Activated CD4-positive, alpha-beta T cell treated with anti-CD3 and anti-CD28 coated beads, Interleukin-2, amount 10 ng/mL, durations not matched to agents 7 days and 5 days (primary cell): Measurements from ENCODE around the gene CAPN13. TPM values are rescaled to one million over a fixed set of nuclear protein-coding genes. Genes with fewer than 3 reads are reported as not detected.

Experiments
- CTCF ChIA-PET: fragments of 350-600 bp; sonication (Branson Sonifier 250); formaldehyde crosslinking; loops from one replicate; lab custom pipeline; 2021; ENCODE audit warnings: antibody characterized with exemption; lab: Charles Lee
- POLR2A ChIA-PET: fragments of 350-600 bp; sonication (Branson Sonifier 250); formaldehyde crosslinking; loops from one replicate; lab custom pipeline; 2021; ENCODE audit warnings: antibody characterized with exemption; lab: Charles Lee
- DNase-seq: peaks from one replicate; pipeline ENCODE4 v3.0.0-alpha.2; 2020
- H3K27ac Mint-ChIP-seq: one replicate; pipeline ENCODE4 v1.8.0; 2021; ENCODE audit warnings: mild to moderate bottlenecking, moderate library complexity, mixed read lengths
- H3K27me3 Mint-ChIP-seq: one replicate; pipeline ENCODE4 v1.8.0; 2021; ENCODE audit warnings: mixed read lengths
- H3K36me3 Mint-ChIP-seq: one replicate; pipeline ENCODE4 v1.8.0; 2021; ENCODE audit warnings: low read depth, mixed read lengths
- H3K4me1 Mint-ChIP-seq: one replicate; pipeline ENCODE4 v1.8.0; 2021; ENCODE audit warnings: mixed read lengths
- H3K4me3 Mint-ChIP-seq: one replicate; pipeline ENCODE4 v1.8.0; 2021; ENCODE audit warnings: mild to moderate bottlenecking, moderate library complexity, mixed read lengths
- H3K9me3 Mint-ChIP-seq: one replicate; pipeline ENCODE4 v1.8.0; 2021; ENCODE audit warnings: mixed read lengths
- total RNA-seq, 2 experiments: library from RNA; stranded (reverse); gene quantifications; one replicate each; pipeline ENCODE4 v1.2.3, GENCODE V29; 2021

The CAPN13 gene
- total RNA-seq, 2 experiments from 2014 or later = not detected

- Mint-ChIP-seq H3K27me3 (peaks cover 2% of the 10 kb centered on the region), H3K9me3 (no peaks in the 10 kb centered on the region), H3K27ac (no peak overlapping the region), H3K36me3 (no peaks in the 10 kb centered on the region), H3K4me3 (no peak overlapping the region), H3K4me1 (no peaks in the 10 kb centered on the region)
- POLR2A ChIA-PET = no interaction called here
- CTCF ChIA-PET = no interaction called here
- DNase-seq = no peak
These were observed 53.6 kb downstream of the CAPN13 start for GRCh38 chr2:30753630-30754029.

- CTCF ChIA-PET = no interaction called here
- H3K27ac Mint-ChIP-seq = no peak overlapping the region
These were observed 54.4 kb downstream of the CAPN13 start for GRCh38 chr2:30752811-30753210.

DNA sequence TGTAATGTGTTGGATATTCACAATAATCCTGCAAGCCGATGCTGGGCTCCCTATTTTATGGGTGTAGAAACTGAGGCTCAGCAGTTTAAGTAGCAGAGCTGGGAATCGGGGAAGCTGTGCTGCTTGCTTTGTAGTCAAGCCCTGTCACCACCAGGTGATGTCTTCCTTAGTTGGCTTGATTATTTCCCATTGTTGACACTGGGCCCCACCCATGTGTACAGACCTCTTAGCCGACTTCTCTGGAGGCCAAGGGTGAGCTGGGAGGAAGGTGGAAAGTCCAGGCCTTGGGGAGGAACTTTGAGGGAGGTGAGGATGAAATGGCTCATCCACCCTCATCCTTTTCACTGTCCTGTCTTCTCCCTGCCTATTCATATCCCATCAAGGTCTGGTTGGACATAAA lies 60.0 kb downstream of the CAPN13 start:
- H3K27ac Mint-ChIP-seq = no peak overlapping the region
- ChIA-PET CTCF (no interaction called here), POLR2A (no interaction called here)
- H3K4me3 Mint-ChIP-seq = no peak overlapping the region
- no peaks in the 10 kb centered on the region for H3K4me1 Mint-ChIP-seq
- H3K27me3 Mint-ChIP-seq = peaks cover under 1% of the 10 kb centered on the region
- no peaks in the 10 kb centered on the region for H3K36me3 Mint-ChIP-seq
- no peaks in the 10 kb centered on the region for H3K9me3 Mint-ChIP-seq
- no peak for DNase-seq

More at GRCh38 chr2:30752811-30753210, 54.4 kb downstream of the CAPN13 start:
- H3K36me3 Mint-ChIP-seq = no peaks in the 10 kb centered on the region
- DNase-seq = no peak
- no peaks in the 10 kb centered on the region for H3K4me1 Mint-ChIP-seq
- peaks cover 2% of the 10 kb centered on the region for H3K27me3 Mint-ChIP-seq
- POLR2A ChIA-PET = no interaction called here
- no peaks in the 10 kb centered on the region for H3K9me3 Mint-ChIP-seq
- H3K4me3 Mint-ChIP-seq = no peak overlapping the region

- ChIA-PET CTCF (no interaction called here), POLR2A (no interaction called here)
- Mint-ChIP-seq H3K36me3 (no peaks in the 10 kb centered on the region), H3K27me3 (no peaks in the 10 kb centered on the region), H3K4me1 (no peaks in the 10 kb centered on the region), H3K4me3 (no peak overlapping the region), H3K9me3 (no peaks in the 10 kb centered on the region), H3K27ac (no peak overlapping the region)
- no peak for DNase-seq
These were observed 62.4 kb downstream of the CAPN13 start for GRCh38 chr2:30744823-30745222.

DNA sequence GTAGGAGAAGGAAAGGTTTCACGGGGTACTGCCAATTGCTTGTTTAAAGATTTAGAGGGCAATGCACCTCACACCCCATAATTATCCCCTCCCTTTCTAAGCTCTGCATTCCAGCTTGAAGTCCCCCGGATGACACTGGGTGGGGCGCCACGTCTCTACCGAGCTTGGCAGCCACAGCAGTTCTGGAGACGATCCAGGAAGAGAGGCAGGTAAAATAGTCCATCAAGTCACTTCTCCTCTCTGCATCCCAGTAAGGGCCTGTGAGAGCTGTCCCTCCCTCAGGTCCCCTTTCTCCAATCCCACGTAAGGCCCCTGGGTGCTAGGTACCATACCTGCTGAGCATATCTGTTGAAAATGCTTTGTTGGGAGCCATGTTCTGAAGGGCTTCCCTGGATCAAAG lies 65.7 kb downstream of the CAPN13 start:
- H3K4me3 Mint-ChIP-seq = no peak overlapping the region
- POLR2A ChIA-PET = no interaction called here

DNA sequence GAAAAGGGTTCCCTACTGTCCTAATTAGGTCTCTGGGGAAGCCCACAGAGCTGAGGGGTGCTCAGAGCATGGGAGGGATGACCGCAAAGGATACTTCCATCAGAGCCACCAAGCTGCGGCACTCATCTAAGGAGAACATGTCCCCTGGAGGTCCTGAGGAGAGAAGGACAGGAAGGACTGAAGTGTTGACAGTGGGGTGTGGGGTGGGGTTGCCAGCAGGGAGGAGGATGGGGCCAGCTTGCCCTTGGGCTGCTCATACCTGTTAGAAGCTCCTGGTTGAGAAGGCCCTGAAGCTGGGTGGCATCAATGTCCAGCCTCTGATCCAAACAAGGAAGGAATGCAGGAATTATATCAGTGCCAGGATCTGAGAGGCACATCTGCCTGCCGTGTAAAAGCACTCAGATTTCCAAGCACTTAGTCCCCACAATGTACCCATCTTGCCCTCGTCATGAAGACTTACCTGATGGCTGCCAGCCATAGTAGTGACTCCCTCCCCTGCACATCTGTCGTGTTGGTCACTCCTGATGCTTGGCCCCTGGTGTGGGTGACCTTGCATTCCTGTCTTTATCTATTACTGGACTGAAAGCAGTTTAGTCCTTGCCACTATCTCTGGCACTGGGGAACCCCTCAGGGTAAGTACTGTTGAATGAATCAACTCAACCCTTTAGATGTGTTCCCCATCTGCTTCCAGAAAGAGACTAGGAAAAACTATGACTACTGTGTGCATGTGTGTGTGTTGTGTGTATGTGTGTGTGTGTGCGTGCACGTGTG lies 68.9 kb downstream of the CAPN13 start:
- DNase-seq = no peak
- ChIA-PET CTCF (no interaction called here), POLR2A (no interaction called here)
- Mint-ChIP-seq H3K27me3 (peaks cover 4% of the 10 kb centered on the region), H3K27ac (no peak overlapping the region), H3K4me1 (no peaks in the 10 kb centered on the region), H3K4me3 (no peak overlapping the region), H3K9me3 (no peaks in the 10 kb centered on the region), H3K36me3 (no peaks in the 10 kb centered on the region)

More for the DNA sequence above, 65.7 kb downstream of the CAPN13 start:
- CTCF ChIA-PET = interaction anchor here (1.1 kb wide), 1 partner anchor 30 kb away, joined by 3 read pairs; no protein-coding TSS in a partner anchor
- H3K36me3 Mint-ChIP-seq = no peaks in the 10 kb centered on the region
- no peaks in the 10 kb centered on the region for H3K4me1 Mint-ChIP-seq
- no peak for DNase-seq
- H3K9me3 Mint-ChIP-seq = no peaks in the 10 kb centered on the region
- no peak overlapping the region for H3K27ac Mint-ChIP-seq
- peaks cover 4% of the 10 kb centered on the region for H3K27me3 Mint-ChIP-seq

- Mint-ChIP-seq H3K27ac (no peak overlapping the region), H3K27me3 (peaks cover 4% of the 10 kb centered on the region), H3K9me3 (no peaks in the 10 kb centered on the region), H3K4me1 (no peaks in the 10 kb centered on the region), H3K36me3 (no peaks in the 10 kb centered on the region), H3K4me3 (no peak overlapping the region)
- CTCF ChIA-PET = no interaction called here
- POLR2A ChIA-PET = no interaction called here
- no peak for DNase-seq
These were observed 70.0 kb downstream of the CAPN13 start for GRCh38 chr2:30737326-30737610.

GRCh38 chr2:30736461-30737325 lies 70.6 kb downstream of the CAPN13 start:
- Mint-ChIP-seq H3K27me3 (peaks cover 4% of the 10 kb centered on the region), H3K9me3 (no peaks in the 10 kb centered on the region), H3K4me3 (no peak overlapping the region), H3K36me3 (no peaks in the 10 kb centered on the region), H3K27ac (no peak overlapping the region), H3K4me1 (no peaks in the 10 kb centered on the region)
- ChIA-PET POLR2A (no interaction called here), CTCF (no interaction called here)
- no peak for DNase-seq

- POLR2A ChIA-PET = no interaction called here
- H3K4me1 Mint-ChIP-seq = no peaks in the 10 kb centered on the region
- no peaks in the 10 kb centered on the region for H3K9me3 Mint-ChIP-seq
- no peak overlapping the region for H3K27ac Mint-ChIP-seq
- CTCF ChIA-PET = no interaction called here
- H3K4me3 Mint-ChIP-seq = no peak overlapping the region
- DNase-seq = no peak
- H3K36me3 Mint-ChIP-seq = no peaks in the 10 kb centered on the region
- peaks cover 4% of the 10 kb centered on the region for H3K27me3 Mint-ChIP-seq
These were observed 73.2 kb downstream of the CAPN13 start for GRCh38 chr2:30733876-30734520.

DNA sequence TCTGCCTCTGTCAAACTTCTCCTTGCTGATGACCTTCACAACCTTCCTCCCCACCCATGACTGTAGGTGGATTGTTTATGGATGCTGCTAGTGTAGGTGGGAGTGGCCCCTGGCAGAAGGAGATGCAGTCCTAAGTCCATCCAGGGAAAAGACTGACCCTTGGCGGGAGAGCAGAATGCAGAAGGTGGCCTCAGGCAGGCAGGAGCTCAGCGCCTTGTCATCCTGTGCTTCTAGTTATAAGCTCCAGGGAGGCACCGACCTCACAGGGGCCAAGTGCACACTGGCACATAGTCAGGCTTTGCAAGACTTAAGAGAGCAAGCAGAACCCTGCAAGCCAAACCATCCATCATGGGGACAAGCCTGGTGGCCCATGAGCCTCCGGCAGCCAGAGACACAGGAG lies 74.4 kb downstream of the CAPN13 start:
- CTCF ChIA-PET = no interaction called here
- Mint-ChIP-seq H3K4me3 (no peak overlapping the region), H3K4me1 (no peaks in the 10 kb centered on the region), H3K9me3 (no peaks in the 10 kb centered on the region), H3K27ac (no peak overlapping the region), H3K27me3 (peaks cover 4% of the 10 kb centered on the region), H3K36me3 (no peaks in the 10 kb centered on the region)
- DNase-seq = no peak
- POLR2A ChIA-PET = no interaction called here

- H3K27me3 Mint-ChIP-seq = peaks cover 1% of the 10 kb centered on the region
- H3K27ac Mint-ChIP-seq = no peak overlapping the region
- CTCF ChIA-PET = no interaction called here
These were observed 74.9 kb downstream of the CAPN13 start for GRCh38 chr2:30732376-30732775.

GRCh38 chr2:30731706-30732105 lies 75.5 kb downstream of the CAPN13 start:
- no peak for DNase-seq
- no peaks in the 10 kb centered on the region for H3K9me3 Mint-ChIP-seq
- no peaks in the 10 kb centered on the region for H3K36me3 Mint-ChIP-seq
- ChIA-PET CTCF (interaction anchor here (0.9 kb wide), 1 partner anchor 590 kb away, joined by 3 read pairs; no protein-coding TSS in a partner anchor), POLR2A (no interaction called here)
- no peak overlapping the region for H3K4me3 Mint-ChIP-seq
- H3K27ac Mint-ChIP-seq = no peak overlapping the region
- H3K4me1 Mint-ChIP-seq = no peaks in the 10 kb centered on the region
- peaks cover 6% of the 10 kb centered on the region for H3K27me3 Mint-ChIP-seq

More at GRCh38 chr2:30732376-30732775, 74.9 kb downstream of the CAPN13 start:
- Mint-ChIP-seq H3K9me3 (no peaks in the 10 kb centered on the region), H3K4me1 (no peaks in the 10 kb centered on the region), H3K4me3 (no peak overlapping the region), H3K36me3 (no peaks in the 10 kb centered on the region)
- no peak for DNase-seq
- POLR2A ChIA-PET = no interaction called here
